Urinary bladder (tissue), 4 donors: ENCODE data around the gene CDNF. TPM values are rescaled to one million over a fixed set of nuclear protein-coding genes. Genes with fewer than 3 reads are reported as not detected.

Experiments used
- DNase-seq: peaks from one replicate; pipeline ENCODE4 v3.0.0-alpha.2; 2015; ENCODE audit errors: extremely low spot score
- H3K27ac ChIP-seq: one replicate; pipeline ENCODE4 v1.5.1; 2013; ENCODE audit warnings: low read depth, mild to moderate bottlenecking, moderate library complexity
- H3K36me3 ChIP-seq: one replicate; pipeline ENCODE4 v1.6.1; 2013; ENCODE audit warnings: mild to moderate bottlenecking, moderate library complexity; ENCODE audit not compliant: insufficient read depth
- H3K4me1 ChIP-seq: one replicate; pipeline ENCODE4 v1.6.1; 2013; ENCODE audit warnings: mild to moderate bottlenecking, moderate library complexity; ENCODE audit not compliant: insufficient read depth
- H3K4me3 ChIP-seq: one replicate; pipeline ENCODE4 v1.5.1; 2013; ENCODE audit warnings: low read depth, low read length
- WGBS: extraction: QIAGEN DNeasy Blood & Tissue Kit; methylation state at CpG from one replicate; pipeline ENCODE4 v1.1.7; 2013; 5-methylcytosine and 5-hydroxymethylcytosine counted together
- polyA plus RNA-seq: library from polyadenylated mRNA; stranded (reverse); fragments of 200-250 nt; gene quantifications from one replicate; pipeline ENCODE4 v1.2.3, GENCODE V29; 2013
- total RNA-seq: library from RNA; depleted of rRNA; stranded (reverse); fragments of >200 nt; gene quantifications from one replicate; pipeline ENCODE4 v1.2.3, GENCODE V29; 2014
- donor health status: healthy with polysubstance abuse.
- donor health status: healthy.

The CDNF gene
- total and polyA plus RNA-seq, 2 donors: 0.86 to 1.9 TPM

- 25% methylated on average over 5 of the region's 5 CpGs for WGBS
- Histone ChIP-seq H3K4me3 (no peak overlapping the region), H3K4me1 (no peaks in the 10 kb centered on the region), H3K36me3 (no peaks in the 10 kb centered on the region), H3K27ac (no peak overlapping the region)
- no peak for DNase-seq
Measured at GRCh38 chr10:14798636-14799035, 39.2 kb downstream of the CDNF start.

DNA sequence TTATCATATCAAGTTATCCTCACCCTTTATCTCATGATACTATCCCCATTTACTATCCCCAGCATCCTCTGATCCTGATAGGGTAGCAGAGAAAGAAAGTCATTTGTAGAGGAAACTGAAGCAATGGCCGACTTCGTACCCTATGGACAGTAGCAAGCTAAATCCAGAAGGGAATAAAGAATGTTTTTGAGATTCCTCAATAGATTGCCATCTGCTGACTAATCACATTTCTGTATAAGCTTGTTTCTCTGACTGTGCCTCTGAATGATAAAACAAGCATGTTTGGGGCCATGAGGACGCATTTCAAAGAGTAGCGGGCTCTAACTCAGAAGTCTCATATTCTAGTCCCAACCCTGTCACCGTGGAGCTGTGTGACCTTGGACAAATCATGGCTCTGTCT lies 49.9 kb downstream of the CDNF start:
- H3K36me3 ChIP-seq: no peaks in the 10 kb centered on the region
- DNase-seq: no peak
- no peak overlapping the region for H3K27ac ChIP-seq
- 58% methylated on average over 5 of the region's 5 CpGs for WGBS
- no peaks in the 10 kb centered on the region for H3K4me1 ChIP-seq
- H3K4me3 ChIP-seq: no peak overlapping the region

DNA sequence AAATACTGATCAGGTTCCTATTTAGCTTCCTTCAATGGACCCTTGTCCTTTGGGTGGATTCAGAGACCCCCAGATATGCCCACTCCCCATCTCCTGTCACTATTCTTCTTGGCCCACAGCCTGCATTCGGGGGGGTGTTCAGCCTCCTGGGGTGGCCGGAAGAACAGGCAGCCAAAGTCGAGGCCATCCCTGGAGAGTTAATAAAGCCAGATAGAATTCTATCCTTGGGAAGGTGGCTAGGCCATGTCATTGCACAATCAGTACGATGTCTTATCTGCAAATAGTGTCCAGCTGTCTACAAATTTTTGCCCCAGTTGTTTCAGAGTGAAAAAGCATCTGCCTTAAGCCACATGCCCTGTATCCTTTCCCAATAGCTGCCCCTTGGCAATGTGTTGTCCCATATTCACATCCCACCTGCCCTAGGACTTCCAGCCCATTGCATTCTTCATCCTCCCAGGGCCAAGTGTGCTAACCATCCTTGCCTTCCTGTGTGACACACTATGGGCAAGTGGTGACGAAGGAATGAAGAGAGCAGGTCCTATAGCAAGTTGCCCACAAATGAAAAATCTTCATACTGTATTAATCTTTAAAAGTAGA lies 53.3 kb downstream of the CDNF start:
- WGBS: 91% methylated on average over 5 of the region's 5 CpGs
- DNase-seq: no peak
- no peak overlapping the region for H3K27ac ChIP-seq
- H3K4me3 ChIP-seq: no peak overlapping the region
- no peaks in the 10 kb centered on the region for H3K4me1 ChIP-seq
- no peaks in the 10 kb centered on the region for H3K36me3 ChIP-seq

GRCh38 chr10:14782691-14783363 lies 55.0 kb downstream of the CDNF start:
- Histone ChIP-seq H3K4me3 (no peak overlapping the region), H3K4me1 (no peaks in the 10 kb centered on the region), H3K36me3 (no peaks in the 10 kb centered on the region), H3K27ac (no peak overlapping the region)
- 81% methylated on average over 9 of the region's 9 CpGs for WGBS
- DNase-seq: no peak

DNA sequence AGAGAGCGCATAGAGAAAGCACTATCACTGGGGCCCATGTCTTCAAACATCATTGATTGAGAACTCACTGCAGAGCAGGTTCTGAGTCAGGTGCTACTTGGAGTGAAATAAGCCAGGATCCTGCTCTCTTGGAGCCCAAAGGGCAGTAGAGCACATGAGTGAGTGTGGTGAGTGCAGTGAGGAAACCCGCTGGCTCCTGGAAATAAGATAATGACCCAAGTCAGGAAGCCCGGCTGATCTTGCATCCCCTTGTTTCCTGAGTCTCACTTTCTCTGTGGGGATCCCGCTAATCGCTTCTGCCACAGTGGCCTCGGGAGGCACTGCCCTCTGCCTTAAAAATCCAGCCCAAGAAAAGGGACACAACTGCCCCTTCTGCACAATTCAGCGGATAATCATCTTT lies 56.1 kb downstream of the CDNF start:
- WGBS: 77% methylated on average over 7 of the region's 7 CpGs
- no peaks in the 10 kb centered on the region for H3K36me3 ChIP-seq
- H3K4me3 ChIP-seq: no peak overlapping the region
- no peak overlapping the region for H3K27ac ChIP-seq
- DNase-seq: no peak
- H3K4me1 ChIP-seq: no peaks in the 10 kb centered on the region

DNA sequence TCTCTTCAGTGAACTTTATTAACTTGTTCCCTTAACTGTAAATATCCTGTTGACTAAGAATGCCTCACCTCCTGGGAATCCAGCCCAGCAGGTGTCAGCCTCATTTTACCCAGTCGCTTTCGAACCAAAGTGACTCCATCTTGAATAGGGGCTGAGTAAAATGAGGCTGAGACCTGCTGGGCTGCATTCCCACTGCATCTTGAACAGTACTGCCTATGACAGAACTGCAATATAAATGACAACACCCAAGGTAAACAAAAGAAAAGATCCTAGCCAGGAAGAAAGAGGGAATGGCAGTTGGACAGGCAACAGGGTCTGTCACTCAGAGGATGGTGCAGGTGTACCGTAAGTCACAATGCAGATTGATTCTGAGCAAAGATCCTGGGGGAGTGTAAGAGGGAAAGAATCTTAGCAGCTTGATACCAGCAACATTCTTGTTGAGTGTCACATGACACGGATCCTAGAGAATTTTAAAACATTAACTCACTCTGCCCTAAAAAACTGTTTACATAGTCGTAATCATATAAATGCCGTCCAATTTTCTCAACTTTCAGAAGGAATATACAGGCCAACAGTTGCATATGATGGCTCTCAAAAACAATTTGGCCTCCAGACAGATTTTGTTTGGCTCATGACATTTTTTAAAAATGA lies 58.7 kb downstream of the CDNF start:
- no peak for DNase-seq
- H3K36me3 ChIP-seq: no peaks in the 10 kb centered on the region
- H3K27ac ChIP-seq: no peak overlapping the region
- H3K4me1 ChIP-seq: no peaks in the 10 kb centered on the region
- 43% methylated on average over 6 of the region's 6 CpGs for WGBS
- no peak overlapping the region for H3K4me3 ChIP-seq

DNA sequence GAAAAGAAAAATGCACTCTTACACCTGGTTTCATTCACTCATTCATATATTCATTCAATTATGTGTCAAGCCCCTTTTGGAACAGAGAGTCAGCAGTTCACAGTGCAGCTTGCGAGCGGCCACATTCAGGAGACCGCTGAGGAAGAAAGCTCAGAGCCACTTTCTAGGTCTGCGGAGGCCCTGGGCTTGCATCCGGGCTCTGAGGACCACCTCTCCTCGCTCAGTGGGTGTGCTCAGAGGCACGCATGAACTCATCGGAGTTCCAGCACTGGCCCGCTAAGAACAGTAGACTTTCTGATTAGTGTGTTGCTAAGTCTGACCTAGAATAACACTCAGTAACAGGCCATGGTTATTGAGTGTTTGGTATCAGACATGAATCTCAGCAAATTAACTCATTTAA lies 61.3 kb downstream of the CDNF start:
- H3K27ac ChIP-seq: no peak overlapping the region
- no peak for DNase-seq
- WGBS: 92% methylated on average over 9 of the region's 9 CpGs
- H3K36me3 ChIP-seq: no peaks in the 10 kb centered on the region
- no peaks in the 10 kb centered on the region for H3K4me1 ChIP-seq
- no peak overlapping the region for H3K4me3 ChIP-seq

GRCh38 chr10:14775656-14776055 lies 62.2 kb downstream of the CDNF start:
- 89% methylated on average over 3 of the region's 3 CpGs for WGBS
- no peak for DNase-seq
- Histone ChIP-seq H3K36me3 (no peaks in the 10 kb centered on the region), H3K4me1 (no peaks in the 10 kb centered on the region), H3K27ac (no peak overlapping the region), H3K4me3 (no peak overlapping the region)

GRCh38 chr10:14774797-14775196 lies 63.0 kb downstream of the CDNF start, which contains the start of gene FAM107B:
Gene FAM107B (minus strand): TSS chr10:14774897. CDS start chr10:14774663, 234 bp downstream.
- 93% methylated on average over 8 of the region's 8 CpGs for WGBS
- Histone ChIP-seq H3K27ac (no peak within 1 kb of the TSS), H3K4me3 (no peak within 1 kb of the TSS), H3K36me3 (no peaks in the 10 kb centered on the region), H3K4me1 (no peaks in the 10 kb centered on the region)
- DNase-seq: no peak

- Histone ChIP-seq H3K4me3 (no peak overlapping the region), H3K4me1 (no peaks in the 10 kb centered on the region), H3K27ac (no peak overlapping the region), H3K36me3 (no peaks in the 10 kb centered on the region)
- DNase-seq: no peak
- 96% methylated on average over 22 of the region's 22 CpGs for WGBS
Measured at GRCh38 chr10:14774214-14774580, 63.6 kb downstream of the CDNF start.

DNA sequence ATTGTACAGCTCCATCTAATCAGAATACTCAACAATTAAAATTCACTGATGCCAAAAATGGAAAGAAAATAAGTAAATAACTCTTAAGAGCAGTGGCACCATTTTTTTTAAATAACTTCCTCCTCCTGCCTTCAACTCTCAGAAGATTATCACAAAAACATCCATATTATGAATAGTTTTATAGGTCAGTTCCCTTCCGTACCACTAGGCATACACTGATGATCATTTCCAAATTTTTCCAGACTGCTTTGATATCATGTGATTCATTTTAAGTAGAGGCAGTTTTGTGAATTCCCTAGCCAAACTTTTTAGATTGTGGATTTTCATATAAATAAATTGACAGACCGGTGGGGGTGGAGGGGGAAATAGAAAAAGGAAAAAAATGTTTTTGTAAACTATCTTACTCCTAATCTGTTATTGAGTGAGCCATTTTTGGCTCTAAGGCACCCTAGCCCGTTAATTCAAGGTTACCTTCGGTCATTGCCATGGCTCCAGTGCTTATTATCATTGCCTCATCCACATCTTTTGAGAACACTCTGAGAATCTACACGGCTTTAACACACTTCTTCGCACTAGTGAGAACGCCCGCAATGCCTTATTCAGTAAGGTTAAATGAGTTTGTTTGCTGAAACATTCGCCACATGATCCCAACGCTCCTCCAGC lies 64.2 kb downstream of the CDNF start:
- no peak for DNase-seq
- no peaks in the 10 kb centered on the region for H3K4me1 ChIP-seq
- no peak overlapping the region for H3K27ac ChIP-seq
- WGBS: 79% methylated on average over 10 of the region's 10 CpGs
- no peak overlapping the region for H3K4me3 ChIP-seq
- no peaks in the 10 kb centered on the region for H3K36me3 ChIP-seq

GRCh38 chr10:14772399-14772798 lies 65.4 kb downstream of the CDNF start:
- DNase-seq: no peak
- Histone ChIP-seq H3K27ac (no peak overlapping the region), H3K4me3 (no peak overlapping the region), H3K4me1 (no peaks in the 10 kb centered on the region), H3K36me3 (no peaks in the 10 kb centered on the region)
- WGBS: 54% methylated on average over 7 of the region's 7 CpGs

- no peak overlapping the region for H3K4me3 ChIP-seq
- no peak for DNase-seq
- H3K4me1 ChIP-seq: no peaks in the 10 kb centered on the region
- no peak overlapping the region for H3K27ac ChIP-seq
- H3K36me3 ChIP-seq: no peaks in the 10 kb centered on the region
- WGBS: 90% methylated on average over 2 of the region's 2 CpGs
Measured at GRCh38 chr10:14770927-14771326, 66.9 kb downstream of the CDNF start.
